Suprapubic skin (tissue), 4 donors: Measurements from ENCODE around the gene SETBP1. TPM values are rescaled to one million over a fixed set of nuclear protein-coding genes. Genes with fewer than 3 reads are reported as not detected.
"Not testable (repeated sequence)": the region's sequence is repeated elsewhere in the genome, so short reads cannot be mapped to it uniquely, and the experiment has no call there.

Source experiments
- DNase-seq, 2 donors: peaks; one replicate each; pipeline ENCODE4 v3.0.0-alpha.2; 2019; ENCODE audit warnings: low spot score in 2 of 2
- H3K27ac ChIP-seq: fragments of 200-600 bp; sonication (generic); one replicate; pipeline ENCODE4 v1.5.1; 2019
- H3K27me3 ChIP-seq: fragments of 200-600 bp; sonication (generic); one replicate; pipeline ENCODE4 v1.5.1; 2019
- H3K36me3 ChIP-seq: fragments of 200-600 bp; sonication (generic); one replicate; pipeline ENCODE4 v1.5.1; 2019
- H3K4me1 ChIP-seq: fragments of 200-600 bp; sonication (generic); one replicate; pipeline ENCODE4 v1.5.1; 2019
- H3K4me3 ChIP-seq: fragments of 200-600 bp; sonication (generic); one replicate; pipeline ENCODE4 v1.5.1; 2019; ENCODE audit warnings: mild to moderate bottlenecking
- H3K9me3 ChIP-seq: fragments of 200-600 bp; sonication (generic); one replicate; pipeline ENCODE4 v1.5.1; 2019
- EP300 ChIP-seq: sonication (generic); formaldehyde crosslinking; IDR thresholded peaks from one replicate; pipeline ENCODE4 v1.6.1; 2017; ENCODE audit warnings: antibody characterized with exemption
- POLR2A ChIP-seq, 2 donors: fragments of 450-650 bp; IDR thresholded peaks; one replicate each; pipeline ENCODE4 v1.6.1; 2017; ENCODE audit warnings: antibody characterized with exemption in 2 of 2, mild to moderate bottlenecking in 2 of 2, moderate library complexity in 2 of 2
- POLR2AphosphoS5 ChIP-seq, 3 donors: sonication (generic); formaldehyde crosslinking; IDR thresholded peaks; one replicate each; pipeline ENCODE4 v1.6.1; 2017; ENCODE audit warnings: antibody characterized with exemption in 3 of 3
- WGBS: methylation state at CpG from one replicate; pipeline ENCODE4 v1.1.5; 2018; 5-methylcytosine and 5-hydroxymethylcytosine counted together
- total RNA-seq, 4 donors: library from RNA; depleted of rRNA; stranded (reverse); fragments of >200 nt; gene quantifications; one replicate each; pipeline ENCODE4 v1.1.0, GENCODE V29; 2016
- TF ChIP-seq, protein P1 (sequence below), 2 donors: fragments of 200-600 bp in 1 of 2; fragments of 450-650 bp in 1 of 2; sonication (generic) in 1 of 2; IDR thresholded peaks; one replicate each; pipeline ENCODE4 v1.5.1; 2016 to 2019; ENCODE audit warnings: antibody characterized with exemption in 2 of 2, mild to moderate bottlenecking in 1 of 2, moderate library complexity in 1 of 2

SETBP1 gene
- total RNA-seq, 4 donors from 2014 or later = 13.1 to 25.6 (median 17.2) TPM

DNA sequence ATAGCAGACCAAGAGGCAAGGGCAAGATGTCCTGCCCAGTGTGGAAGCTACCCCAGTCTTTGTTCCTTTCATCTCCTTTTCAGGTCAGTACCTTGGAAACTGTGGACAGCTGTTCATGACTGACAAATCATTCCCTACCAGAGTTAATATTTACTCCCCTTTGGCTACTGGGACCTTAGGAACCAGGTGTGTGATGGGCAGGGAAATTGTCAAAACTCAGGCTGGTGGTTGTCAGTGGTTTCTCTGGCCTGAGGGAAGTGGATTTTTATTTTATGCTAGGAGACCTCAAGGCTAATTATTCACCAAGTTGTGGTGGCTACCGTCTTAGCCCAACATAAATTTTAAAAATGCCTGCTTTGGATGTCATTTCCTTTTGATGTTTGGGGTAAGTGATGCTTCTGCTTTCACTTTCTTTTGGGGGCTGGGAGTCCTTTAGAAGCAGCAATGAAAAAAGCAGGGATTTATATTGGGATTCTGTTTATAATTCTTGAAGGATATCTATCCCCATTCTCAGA lies 119.3 kb downstream of the SETBP1 start:
- WGBS = 47% methylated on average over 1 of the region's 1 CpG

DNA sequence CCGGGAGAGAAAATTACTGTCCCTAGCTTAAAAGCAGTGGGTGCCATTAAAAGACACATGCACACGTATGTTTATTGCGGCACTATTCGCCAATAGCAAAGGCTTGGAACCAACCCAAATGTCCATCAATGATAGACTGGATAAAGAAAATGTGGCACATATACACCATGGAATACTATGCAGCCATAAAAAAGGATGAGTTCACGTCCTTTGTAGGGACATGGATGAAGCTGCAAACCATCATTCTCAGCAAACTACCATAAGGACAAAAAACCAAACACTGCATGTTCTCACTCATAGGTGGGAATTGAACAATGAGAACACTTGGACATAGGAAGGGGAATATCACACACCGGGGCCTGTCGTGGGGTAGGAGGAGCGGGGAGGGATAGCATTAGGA lies 120.1 kb downstream of the SETBP1 start:
- H3K27me3 ChIP-seq, H3K36me3 ChIP-seq, H3K27ac ChIP-seq, DNase-seq, H3K9me3 ChIP-seq, H3K4me3 ChIP-seq: not testable (repeated sequence)
- 95% methylated on average over 8 of the region's 8 CpGs for WGBS
- peaks cover 14% of the 10 kb centered on the region for H3K4me1 ChIP-seq

More for the DNA sequence above, 119.3 kb downstream of the SETBP1 start:
- TF ChIP-seq EP300 (no peak), POLR2A (IDR thresholded peaks at IDR 0.05) (no peak), POLR2AphosphoS5 (IDR thresholded peaks at IDR 0.05) (no peak)
- TF ChIP-seq, protein P1, sequence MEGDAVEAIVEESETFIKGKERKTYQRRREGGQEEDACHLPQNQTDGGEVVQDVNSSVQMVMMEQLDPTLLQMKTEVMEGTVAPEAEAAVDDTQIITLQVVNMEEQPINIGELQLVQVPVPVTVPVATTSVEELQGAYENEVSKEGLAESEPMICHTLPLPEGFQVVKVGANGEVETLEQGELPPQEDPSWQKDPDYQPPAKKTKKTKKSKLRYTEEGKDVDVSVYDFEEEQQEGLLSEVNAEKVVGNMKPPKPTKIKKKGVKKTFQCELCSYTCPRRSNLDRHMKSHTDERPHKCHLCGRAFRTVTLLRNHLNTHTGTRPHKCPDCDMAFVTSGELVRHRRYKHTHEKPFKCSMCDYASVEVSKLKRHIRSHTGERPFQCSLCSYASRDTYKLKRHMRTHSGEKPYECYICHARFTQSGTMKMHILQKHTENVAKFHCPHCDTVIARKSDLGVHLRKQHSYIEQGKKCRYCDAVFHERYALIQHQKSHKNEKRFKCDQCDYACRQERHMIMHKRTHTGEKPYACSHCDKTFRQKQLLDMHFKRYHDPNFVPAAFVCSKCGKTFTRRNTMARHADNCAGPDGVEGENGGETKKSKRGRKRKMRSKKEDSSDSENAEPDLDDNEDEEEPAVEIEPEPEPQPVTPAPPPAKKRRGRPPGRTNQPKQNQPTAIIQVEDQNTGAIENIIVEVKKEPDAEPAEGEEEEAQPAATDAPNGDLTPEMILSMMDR (IDR thresholded peaks at IDR 0.05) = no peak
- no peak for DNase-seq
- Histone ChIP-seq H3K4me1 (peaks cover 14% of the 10 kb centered on the region), H3K4me3 (no peak overlapping the region), H3K27ac (no peak overlapping the region), H3K36me3 (no peaks in the 10 kb centered on the region), H3K27me3 (no peaks in the 10 kb centered on the region), H3K9me3 (no peaks in the 10 kb centered on the region)

DNA sequence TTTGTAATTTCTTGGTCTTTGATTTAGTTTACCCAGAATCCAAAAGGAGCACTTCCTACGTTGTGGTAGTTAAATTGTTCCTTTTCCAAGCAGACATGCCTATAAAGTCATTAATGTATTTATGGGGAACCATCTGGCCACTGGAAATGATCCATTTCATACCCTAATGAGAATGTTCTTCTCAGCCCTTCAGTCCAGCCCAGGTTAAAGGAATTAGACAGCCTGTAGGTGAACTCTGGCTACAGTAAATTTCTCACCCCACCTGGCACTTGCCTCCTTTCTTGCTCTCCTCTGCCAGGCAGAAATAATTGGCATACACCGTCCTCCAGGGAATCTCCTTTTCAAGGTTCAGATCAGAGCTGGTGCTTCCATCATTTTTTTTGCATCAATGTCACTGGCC lies 121.1 kb downstream of the SETBP1 start:
- H3K27me3 ChIP-seq = no peaks in the 10 kb centered on the region
- WGBS = 92% methylated on average over 2 of the region's 2 CpGs
- TF ChIP-seq POLR2AphosphoS5 (IDR thresholded peaks at IDR 0.05) (no peak), EP300 (no peak), POLR2A (IDR thresholded peaks at IDR 0.05) (no peak)
- TF ChIP-seq, protein P1 (IDR thresholded peaks at IDR 0.05) = no peak
- no peak overlapping the region for H3K27ac ChIP-seq
- H3K36me3 ChIP-seq = no peaks in the 10 kb centered on the region
- no peak for DNase-seq
- no peaks in the 10 kb centered on the region for H3K9me3 ChIP-seq
- peaks cover 14% of the 10 kb centered on the region for H3K4me1 ChIP-seq
- no peak overlapping the region for H3K4me3 ChIP-seq

DNA sequence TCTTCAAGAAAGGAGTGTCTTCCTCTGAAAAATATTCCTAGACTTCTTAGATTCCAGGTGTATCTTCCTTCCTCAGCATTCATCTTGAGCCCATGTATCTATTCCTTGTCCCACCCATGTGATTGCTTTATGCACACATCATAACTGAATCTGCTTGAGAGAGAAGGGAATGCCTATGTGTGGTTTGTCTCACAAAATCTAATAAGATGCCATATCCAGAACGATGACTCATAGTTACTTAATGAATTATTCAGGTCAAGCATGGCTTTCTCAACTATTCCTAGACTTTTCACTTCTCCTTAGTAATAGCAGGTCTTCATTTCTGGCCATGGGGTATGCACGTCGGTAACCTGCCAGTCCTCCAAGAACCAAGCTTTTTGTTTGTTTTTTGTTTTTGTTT lies 121.8 kb downstream of the SETBP1 start:
- Histone ChIP-seq H3K9me3 (no peaks in the 10 kb centered on the region), H3K27me3 (no peaks in the 10 kb centered on the region), H3K27ac (peak overlapping the region; percentile 72), H3K4me1 (peaks cover 14% of the 10 kb centered on the region), H3K36me3 (no peaks in the 10 kb centered on the region), H3K4me3 (no peak overlapping the region)
- no peak for DNase-seq
- TF ChIP-seq POLR2AphosphoS5 (IDR thresholded peaks at IDR 0.05) (no peak), EP300 (no peak), POLR2A (IDR thresholded peaks at IDR 0.05) (no peak)
- TF ChIP-seq, protein P1 (IDR thresholded peaks at IDR 0.05) = no peak
- 81% methylated on average over 3 of the region's 3 CpGs for WGBS

DNA sequence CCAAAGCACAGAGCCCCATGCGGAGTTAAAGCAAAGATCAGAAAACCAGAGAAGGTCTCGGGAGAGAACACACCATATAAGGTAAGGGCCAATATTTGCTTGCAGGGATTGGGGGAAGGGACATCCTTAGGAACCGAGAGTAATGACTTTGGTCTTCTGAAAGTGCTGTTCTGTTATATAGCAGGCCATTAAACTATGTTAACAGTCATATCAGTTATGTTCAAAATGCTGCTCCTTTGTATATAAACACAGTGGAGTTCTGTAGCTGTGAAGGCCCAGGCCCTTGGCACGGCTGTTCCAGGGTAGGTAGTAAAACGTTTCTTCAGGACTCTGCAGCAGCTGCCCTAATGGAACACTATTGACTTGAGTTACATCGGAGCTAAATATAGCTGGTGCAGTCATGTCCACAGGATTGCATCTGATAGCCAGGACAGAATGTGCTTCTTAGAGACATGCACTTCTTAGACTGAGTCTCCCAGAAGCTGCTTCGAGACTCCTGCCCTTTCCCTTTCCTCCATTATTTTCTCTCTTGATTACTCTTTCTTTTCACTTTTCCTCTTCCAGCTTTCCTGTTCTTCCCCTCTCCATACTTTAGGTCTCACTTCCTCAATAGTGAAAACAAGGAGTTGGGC lies 122.4 kb downstream of the SETBP1 start:
- TF ChIP-seq EP300 (peak; percentile 87), POLR2A (IDR thresholded peaks at IDR 0.05) (no peak), POLR2AphosphoS5 (IDR thresholded peaks at IDR 0.05) (peak in 1 of 3 donors; percentile 73)
- TF ChIP-seq, protein P1 (IDR thresholded peaks at IDR 0.05) = no peak
- no peaks in the 10 kb centered on the region for H3K27me3 ChIP-seq
- 69% methylated on average over 7 of the region's 7 CpGs for WGBS
- H3K36me3 ChIP-seq = no peaks in the 10 kb centered on the region
- peak overlapping the region; percentile 72 for H3K27ac ChIP-seq
- no peaks in the 10 kb centered on the region for H3K9me3 ChIP-seq
- H3K4me3 ChIP-seq = no peak overlapping the region
- DNase-seq = no peak
- H3K4me1 ChIP-seq = peaks cover 14% of the 10 kb centered on the region
